H9 (cell line): ENCODE measurements around the gene DLG2. TPM values are rescaled to one million over a fixed set of nuclear protein-coding genes. Genes with fewer than 3 reads are reported as not detected.

Experiments used
- DNase-seq: peaks from one replicate; pipeline ENCODE4 v3.0.0-alpha.2; 2017
- H2AFZ ChIP-seq: one replicate; pipeline ENCODE4 v1.6.1; 2013; ENCODE audit warnings: mild to moderate bottlenecking, low read length, control low read depth, moderate library complexity
- H2AK5ac ChIP-seq: 2 replicates; pipeline ENCODE4 v1.6.1; 2013; ENCODE audit warnings: low read length, control low read depth, mixed read lengths; ENCODE audit not compliant: insufficient read length
- H2BK120ac ChIP-seq: one replicate; pipeline ENCODE4 v1.6.1; 2013; ENCODE audit warnings: low read depth, mild to moderate bottlenecking, low read length, control low read depth, inconsistent platforms; ENCODE audit not compliant: poor library complexity, severe bottlenecking
- H2BK12ac ChIP-seq: 2 replicates; pipeline ENCODE4 v1.6.1; 2013; ENCODE audit warnings: low read length, control low read depth, mixed read lengths, low read depth; ENCODE audit not compliant: insufficient read length
- H2BK15ac ChIP-seq: 2 replicates; pipeline ENCODE4 v1.6.1; 2013; ENCODE audit warnings: low read depth, low read length, control low read depth
- H2BK20ac ChIP-seq: one replicate; pipeline ENCODE4 v1.6.1; 2013; ENCODE audit warnings: low read depth, mild to moderate bottlenecking, low read length, control low read depth, inconsistent platforms; ENCODE audit not compliant: poor library complexity, severe bottlenecking
- H2BK5ac ChIP-seq: 2 replicates; pipeline ENCODE4 v1.6.1; 2013; ENCODE audit warnings: low read length, control low read depth, mixed read lengths; ENCODE audit not compliant: insufficient read length
- H3K14ac ChIP-seq: 2 replicates; pipeline ENCODE4 v1.6.1; 2013; ENCODE audit warnings: low read length, control low read depth; ENCODE audit not compliant: insufficient read depth
- H3K18ac ChIP-seq: 2 replicates; pipeline ENCODE4 v1.6.1; 2013; ENCODE audit warnings: low read depth, mild to moderate bottlenecking, mixed read lengths, low read length, control low read depth; ENCODE audit not compliant: insufficient read length
- H3K23ac ChIP-seq: 2 replicates; pipeline ENCODE4 v1.6.1; 2013; ENCODE audit warnings: low read length, control low read depth, mixed read lengths, low read depth; ENCODE audit not compliant: insufficient read length
- H3K23me2 ChIP-seq: 2 replicates; pipeline ENCODE4 v1.6.1; 2013; ENCODE audit warnings: low read depth, mild to moderate bottlenecking, mixed read lengths, low read length, control low read depth; ENCODE audit not compliant: insufficient read length, poor library complexity, severe bottlenecking
- H3K27ac ChIP-seq: 2 replicates; pipeline ENCODE4 v1.5.1; 2013; ENCODE audit warnings: low read length, control low read depth, mixed read lengths, low read depth; ENCODE audit not compliant: insufficient read length
- H3K27me3 ChIP-seq: 2 replicates; pipeline ENCODE4 v1.6.1; 2013; ENCODE audit warnings: low read length, control low read depth, inconsistent platforms; ENCODE audit not compliant: insufficient read depth
- H3K4ac ChIP-seq: 2 replicates; pipeline ENCODE4 v1.6.1; 2013; ENCODE audit warnings: low read depth, mild to moderate bottlenecking, control low read depth, inconsistent platforms, low read length, moderate library complexity
- H3K4me1 ChIP-seq: 2 replicates; pipeline ENCODE4 v1.6.1; 2013; ENCODE audit warnings: low read length, control low read depth, inconsistent platforms; ENCODE audit not compliant: insufficient read depth
- H3K4me2 ChIP-seq: 2 replicates; pipeline ENCODE4 v1.6.1; 2013; ENCODE audit warnings: low read length, control low read depth, mixed read lengths; ENCODE audit not compliant: insufficient read length, insufficient read depth
- H3K56ac ChIP-seq: 2 replicates; pipeline ENCODE4 v1.6.1; 2013; ENCODE audit warnings: low read depth, mild to moderate bottlenecking, mixed read lengths, low read length, control low read depth; ENCODE audit not compliant: insufficient read length
- H3K79me1 ChIP-seq: 2 replicates; pipeline ENCODE4 v1.6.1; 2013; ENCODE audit warnings: low read depth, mild to moderate bottlenecking, moderate library complexity, low read length, control low read depth, inconsistent platforms; ENCODE audit not compliant: insufficient read depth, poor library complexity, severe bottlenecking
- H3K79me2 ChIP-seq: 2 replicates; pipeline ENCODE4 v1.6.1; 2013; ENCODE audit warnings: low read length, control low read depth, inconsistent platforms; ENCODE audit not compliant: insufficient read depth
- H3K9ac ChIP-seq: 2 replicates; pipeline ENCODE4 v1.6.1; 2013; ENCODE audit warnings: low read length, control low read depth, mixed read lengths; ENCODE audit not compliant: insufficient read length; ENCODE audit errors: extremely low read depth
- H3K9me3 ChIP-seq: one replicate; pipeline ENCODE4 v1.6.1; 2013; ENCODE audit warnings: low read depth, low read length, inconsistent platforms; ENCODE audit not compliant: control insufficient read depth
- H3T11ph ChIP-seq: one replicate; pipeline ENCODE4 v1.6.1; 2013; ENCODE audit warnings: mild to moderate bottlenecking, low read length, control low read depth, inconsistent platforms
- H4K20me1 ChIP-seq: one replicate; pipeline ENCODE4 v1.6.1; 2013; ENCODE audit not compliant: control insufficient read depth, insufficient read length, insufficient read depth
- H4K5ac ChIP-seq: 2 replicates; pipeline ENCODE4 v1.6.1; 2013; ENCODE audit warnings: low read depth, mild to moderate bottlenecking, mixed read lengths, low read length, control low read depth; ENCODE audit not compliant: insufficient read length
- H4K8ac ChIP-seq: replicated peaks from 2 replicates; pipeline ENCODE4 v1.6.1; 2013; ENCODE audit warnings: low read length, control low read depth, mixed read lengths, low read depth; ENCODE audit not compliant: insufficient read length
- H4K91ac ChIP-seq: 2 replicates; pipeline ENCODE4 v1.6.1; 2013; ENCODE audit warnings: low read depth, mild to moderate bottlenecking, moderate library complexity, mixed read lengths, low read length, control low read depth; ENCODE audit not compliant: insufficient read length
- H3K27ac Mint-ChIP-seq, 3 experiments: 2 replicates in 2 of 3; 3 replicates in 1 of 3; pipeline ENCODE4 v1.8.0; 2020 to 2021; ENCODE audit warnings: mixed read lengths in 3 of 3, mild to moderate bottlenecking in 1 of 3, moderate library complexity in 1 of 3
- H3K27me3 Mint-ChIP-seq: 2 replicates; pipeline ENCODE4 v1.8.0; 2021; ENCODE audit warnings: low read depth, mild to moderate bottlenecking, moderate library complexity, mixed read lengths
- H3K36me3 Mint-ChIP-seq, 3 experiments: 2 replicates in 2 of 3; 3 replicates in 1 of 3; pipeline ENCODE4 v1.8.0; 2020 to 2021; ENCODE audit warnings: low read depth in 3 of 3, mixed read lengths in 3 of 3; ENCODE audit not compliant: insufficient read depth in 1 of 3
- H3K4me1 Mint-ChIP-seq, 2 experiments: 2 replicates each; pipeline ENCODE4 v1.8.0; 2020; ENCODE audit warnings: mixed read lengths in 2 of 2
- H3K4me3 Mint-ChIP-seq, 2 experiments: 2 replicates in 1 of 2; 3 replicates in 1 of 2; pipeline ENCODE4 v1.8.0; 2020 to 2021; ENCODE audit warnings: mild to moderate bottlenecking in 2 of 2, mixed read lengths in 2 of 2, moderate library complexity in 1 of 2
- H3K9me3 Mint-ChIP-seq, 2 experiments: 2 replicates in 1 of 2; 3 replicates in 1 of 2; pipeline ENCODE4 v1.8.0; 2020; ENCODE audit warnings: mild to moderate bottlenecking in 2 of 2, mixed read lengths in 2 of 2, moderate library complexity in 1 of 2
- CTCF ChIP-seq: fragments of 200-600 bp; sonication (generic); conservative IDR thresholded peaks from 3 replicates; pipeline ENCODE4 v1.8.0; 2021; ENCODE audit warnings: antibody characterized with exemption, mild to moderate bottlenecking
- total RNA-seq: library from RNA; stranded (reverse); gene quantifications from 2 replicates; pipeline ENCODE4 v1.2.1, GENCODE V29; 2021

Gene DLG2
- total RNA-seq, 1 experiment from 2014 or later: 8.0 TPM

DNA sequence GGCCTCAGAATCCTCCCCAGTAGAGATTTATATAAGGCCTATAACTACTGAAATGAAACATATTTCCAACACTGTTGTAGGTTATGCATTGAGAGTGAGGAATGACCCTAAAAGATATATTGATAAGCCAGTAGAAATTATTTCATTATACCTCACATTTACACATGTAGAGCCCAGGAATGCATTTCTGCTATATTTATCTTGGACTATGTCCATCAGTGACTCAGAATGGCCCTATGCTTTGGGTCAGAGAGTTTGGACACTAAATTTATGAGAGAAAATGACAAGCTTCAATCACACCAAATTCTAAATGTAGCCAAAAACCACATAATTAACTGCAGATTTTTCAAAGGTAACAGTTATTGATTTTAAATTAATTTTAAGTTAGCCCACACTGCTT lies 761.9 kb downstream of the DLG2 start:
- Histone ChIP-seq H2AFZ (no peak overlapping the region), H2BK5ac (no peak overlapping the region), H3K9me3 (no peaks in the 10 kb centered on the region), H3K4me1 (no peaks in the 10 kb centered on the region; the same call in 1 of the 2 replicates), H3K27ac (no peak overlapping the region), H4K8ac (no peak overlapping the region), H3K4ac (no peak overlapping the region), H3K79me2 (no peaks in the 10 kb centered on the region), H3K27me3 (no peaks in the 10 kb centered on the region), H3K23me2 (no peaks in the 10 kb centered on the region), H3K56ac (no peak overlapping the region), H3K79me1 (no peaks in the 10 kb centered on the region), H2BK20ac (no peak overlapping the region), H4K5ac (no peak overlapping the region), H3K18ac (no peak overlapping the region), H2BK12ac (no peak overlapping the region), H3K23ac (no peak overlapping the region), H2BK120ac (no peak overlapping the region), H3K14ac (no peak overlapping the region), H2BK15ac (no peak overlapping the region), H3K4me2 (no peak overlapping the region), H2AK5ac (no peak overlapping the region), H3K9ac (no peak overlapping the region), H3T11ph (no peak overlapping the region), H4K20me1 (no peaks in the 10 kb centered on the region), H4K91ac (no peak overlapping the region)
- H3K4me3 Mint-ChIP-seq: no peak overlapping the region
- no peaks in the 10 kb centered on the region for H3K27me3 Mint-ChIP-seq
- H3K4me1 Mint-ChIP-seq: peaks cover 14 to 26% of the 10 kb centered on the region in 2 experiments
- no peak for DNase-seq
- no peak for TF ChIP-seq CTCF
- no peak overlapping the region; a peak in 1 of 7 replicates for H3K27ac Mint-ChIP-seq
- H3K36me3 Mint-ChIP-seq: no peaks in the 10 kb centered on the region
- H3K9me3 Mint-ChIP-seq: no peaks in the 10 kb centered on the region
